ENCODE results near the gene COL6A1. TPM values are rescaled to one million over a fixed set of nuclear protein-coding genes. Genes with fewer than 3 reads are reported as not detected.

COL6A1 gene
- total RNA-seq, 4 donors from 2014 or later, result 94.9 to 265 (median 133) TPM

DNA sequence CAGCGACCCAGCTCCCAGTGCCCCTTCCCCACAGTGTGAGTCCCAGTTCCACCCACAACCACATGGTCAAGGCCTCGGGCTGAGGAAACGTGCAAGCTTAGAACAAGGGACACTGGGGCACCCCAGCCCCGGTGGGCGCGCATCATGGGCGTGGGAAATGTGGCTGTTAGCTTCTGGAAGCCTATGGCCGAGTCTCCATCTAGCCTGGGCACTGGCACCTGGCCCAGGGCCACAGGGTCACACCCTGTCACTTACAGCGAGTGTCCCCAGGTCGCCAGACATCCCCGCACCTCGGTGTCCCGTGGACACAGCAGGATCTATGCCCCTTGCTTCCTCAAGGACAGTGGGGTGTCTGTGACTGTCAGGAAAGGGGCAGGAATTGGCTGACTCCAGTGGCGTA lies 37.0 kb upstream of the COL6A1 start:
- intact Hi-C loops (cut with DNase I; ENCODE audit: low total_unique reads), result no loop called here
- no peak for DNase-seq (ENCODE audit: low spot score in 2 of 2)
- no peak for TF ChIP-seq CTCF (IDR thresholded peaks at IDR 0.05)
- H3K4me3 ChIP-seq (ENCODE audit: low read depth, poor library complexity, severe bottlenecking), result no peak overlapping the region
- WGBS, 2 donors, result 88 to 92% methylated on average over 14 of the region's 14 CpGs

- WGBS, 2 donors, result 84 to 88% methylated on average over 21 to 24 of the region's 24 CpGs
- no peak for TF ChIP-seq POLR2A (IDR thresholded peaks at IDR 0.05)
- no peak for TF ChIP-seq CTCF (IDR thresholded peaks at IDR 0.05)
- intact Hi-C loops (cut with DNase I; ENCODE audit: low total_unique reads), result no loop called here
- DNase-seq (ENCODE audit: low spot score in 2 of 2), result no peak
- no peak overlapping the region for H3K4me3 ChIP-seq (ENCODE audit: low read depth, poor library complexity, severe bottlenecking)
Measured at GRCh38 chr21:45945066-45945867, 36.3 kb upstream of the COL6A1 start.

DNA sequence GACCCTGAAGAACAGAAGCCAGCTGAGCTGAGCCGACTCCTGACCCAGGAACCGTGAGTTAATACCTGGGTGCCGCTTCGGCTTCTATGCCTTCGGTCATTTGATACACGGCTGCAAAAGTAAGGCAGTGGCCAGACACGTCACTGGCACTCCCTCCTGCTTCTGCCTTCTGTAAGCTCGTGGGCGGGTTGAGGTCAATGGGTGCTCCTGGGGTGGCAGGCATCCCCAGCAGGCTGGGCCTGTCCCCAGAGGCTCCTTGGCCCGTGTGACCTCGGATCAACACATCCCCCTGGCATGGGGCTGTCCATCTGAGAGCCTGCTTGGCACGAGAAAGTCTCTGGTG lies 35.7 kb upstream of the COL6A1 start:
- intact Hi-C loops (cut with DNase I; ENCODE audit: low total_unique reads), result no loop called here
- no peak overlapping the region for H3K4me3 ChIP-seq (ENCODE audit: low read depth, poor library complexity, severe bottlenecking)
- WGBS, 2 donors, result 86 to 91% methylated on average over 12 of the region's 12 CpGs
- DNase-seq (ENCODE audit: low spot score in 2 of 2), result no peak
- TF ChIP-seq POLR2A (IDR thresholded peaks at IDR 0.05) (no peak), CTCF (IDR thresholded peaks at IDR 0.05) (no peak)

- TF ChIP-seq POLR2A (IDR thresholded peaks at IDR 0.05), result no peak
- TF ChIP-seq CTCF (IDR thresholded peaks at IDR 0.05), result no peak
- H3K4me3 ChIP-seq (ENCODE audit: low read depth, poor library complexity, severe bottlenecking), result no peak overlapping the region
- intact Hi-C loops (cut with DNase I; ENCODE audit: low total_unique reads), result no loop called here
- DNase-seq (ENCODE audit: low spot score in 2 of 2), result no peak
- 89 to 90% methylated on average over 16 of the region's 16 CpGs for WGBS, 2 donors
Measured at GRCh38 chr21:45947296-45947695, 34.3 kb upstream of the COL6A1 start.

GRCh38 chr21:45947716-45948255 lies 33.8 kb upstream of the COL6A1 start:
- H3K4me3 ChIP-seq (ENCODE audit: low read depth, poor library complexity, severe bottlenecking), result no peak overlapping the region
- no peak for DNase-seq (ENCODE audit: low spot score in 2 of 2)
- 95 to 96% methylated on average over 16 of the region's 16 CpGs for WGBS, 2 donors
- no peak for TF ChIP-seq CTCF (IDR thresholded peaks at IDR 0.05)
- TF ChIP-seq POLR2A (IDR thresholded peaks at IDR 0.05), result no peak
- intact Hi-C loops (cut with DNase I; ENCODE audit: low total_unique reads), result no loop called here
